GM10248 (cell line): ENCODE results near the gene NPAT.

Source experiments
- CTCF ChIA-PET: fragments of 300-600 bp; sonication (Branson Sonifier 250); formaldehyde crosslinking; extraction: SDS; loops from one replicate; lab custom pipeline; 2021; ENCODE audit warnings: antibody characterized with exemption; lab: Yijun Ruan, JAX
- POLR2A ChIA-PET: fragments of 350-650 bp; sonication (Branson Sonifier 250); formaldehyde crosslinking; extraction: SDS; loops from one replicate; lab custom pipeline; 2020; ENCODE audit warnings: antibody characterized with exemption; lab: Yijun Ruan, JAX
- DNase-seq: peaks from one replicate; pipeline ENCODE4 v3.0.0; 2012; ENCODE audit errors: extremely low spot score
- CTCF ChIP-seq: IDR thresholded peaks from 2 replicates; pipeline ENCODE4 v1.5.1; 2012; ENCODE audit warnings: mild to moderate bottlenecking, low read depth; ENCODE audit errors: extremely low read depth, missing control alignments, control extremely low read depth

The NPAT gene

GRCh38 chr11:108222574-108223347 is at the start of gene NPAT, which contains the start of gene ATM:
Gene NPAT (minus strand): TSS chr11:108222638. CDS start chr11:108222536, 102 bp downstream.
Gene ATM (plus strand): TSS chr11:108223067. CDS start chr11:108227625, 4,558 bp downstream.
- peak; percentile 93 for DNase-seq
- TF ChIP-seq CTCF: peak; percentile 94
- POLR2A ChIA-PET: interaction anchor here (1.2 to 1.6 kb wide), 2 partner anchors 16 to 21 kb away, joined by 3 to 4 read pairs; no protein-coding TSS in a partner anchor
- CTCF ChIA-PET: interaction anchor here (1.0 to 2.6 kb wide), 11 partner anchors 9 to 444 kb away, joined by 3 to 12 read pairs (median 5); no protein-coding TSS in a partner anchor

GRCh38 chr11:108269583-108269982 is 47.1 kb upstream of the NPAT start:
- ChIA-PET POLR2A (no interaction called here), CTCF (no interaction called here)
- TF ChIP-seq CTCF: no peak
- DNase-seq: no peak

GRCh38 chr11:108253176-108253575 is 30.7 kb upstream of the NPAT start:
- no peak for TF ChIP-seq CTCF
- no peak for DNase-seq
- ChIA-PET CTCF (interaction anchor here (0.7 to 2.8 kb wide), 2 partner anchors 12 to 15 kb away, joined by 3 to 15 read pairs; no protein-coding TSS in a partner anchor), POLR2A (interaction anchor here (0.5 kb wide), 1 partner anchor 134 kb away, joined by 7 read pairs; no protein-coding TSS in a partner anchor)

- ChIA-PET CTCF (no interaction called here), POLR2A (no interaction called here)
- no peak for TF ChIP-seq CTCF
- no peak for DNase-seq
Observed at GRCh38 chr11:108246885-108247284, 24.4 kb upstream of the NPAT start.

GRCh38 chr11:108246308-108246707 is 23.9 kb upstream of the NPAT start:
- no peak for DNase-seq
- no peak for TF ChIP-seq CTCF
- ChIA-PET POLR2A (no interaction called here), CTCF (interaction anchor here (1.1 to 1.2 kb wide), 2 partner anchors 15 to 120 kb away, joined by 3 to 4 read pairs; no protein-coding TSS in a partner anchor)

GRCh38 chr11:108242422-108242821 is 20.0 kb upstream of the NPAT start:
- POLR2A ChIA-PET: no interaction called here
- CTCF ChIA-PET: no interaction called here
- no peak for TF ChIP-seq CTCF
- no peak for DNase-seq
